ENCODE results near the gene PLA2G1B. TPM values are rescaled to one million over a fixed set of nuclear protein-coding genes. Genes with fewer than 3 reads are reported as not detected.

Gene PLA2G1B
- total and polyA plus RNA-seq, 9 of the 15 experiments (the other 6 are each of a cell fraction or from before 2014, with no cell fraction given), result 1.4 TPM; not detected in 8

DNA sequence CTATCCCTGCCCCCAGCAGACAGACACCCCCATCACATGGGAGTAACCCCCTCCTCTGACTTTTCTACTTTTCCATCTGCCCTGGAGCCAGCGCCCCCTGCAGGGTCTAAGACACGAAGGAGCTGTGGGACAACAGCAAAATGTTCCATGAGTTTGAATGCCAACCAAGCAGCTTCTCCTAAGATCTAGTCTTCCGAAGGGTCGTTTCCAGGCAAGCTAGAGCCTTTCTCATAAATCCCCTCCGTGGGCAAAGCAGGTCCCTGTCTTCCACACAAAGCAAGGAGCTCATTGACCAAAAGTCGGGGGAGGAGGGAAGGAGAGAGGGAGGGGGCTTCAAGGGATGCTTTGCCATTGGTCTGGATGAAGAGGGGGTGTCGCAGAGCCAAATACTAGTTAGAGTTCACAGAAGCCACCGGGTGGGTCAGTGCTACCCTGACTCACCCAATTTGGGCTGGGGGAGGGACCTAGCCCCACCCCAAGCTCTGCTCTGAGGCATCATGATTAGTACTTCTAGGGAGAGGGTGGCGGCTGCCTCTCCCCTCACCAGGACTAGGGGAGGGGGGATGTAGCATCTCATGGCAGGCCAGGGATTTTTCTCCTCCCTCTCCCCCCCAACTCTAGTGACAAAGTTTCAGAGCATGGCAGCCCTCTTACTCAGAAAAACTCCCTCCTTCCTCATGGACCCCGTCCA lies 39.8 kb upstream of the PLA2G1B start (continued):
- TF ChIP-seq, protein P1, sequence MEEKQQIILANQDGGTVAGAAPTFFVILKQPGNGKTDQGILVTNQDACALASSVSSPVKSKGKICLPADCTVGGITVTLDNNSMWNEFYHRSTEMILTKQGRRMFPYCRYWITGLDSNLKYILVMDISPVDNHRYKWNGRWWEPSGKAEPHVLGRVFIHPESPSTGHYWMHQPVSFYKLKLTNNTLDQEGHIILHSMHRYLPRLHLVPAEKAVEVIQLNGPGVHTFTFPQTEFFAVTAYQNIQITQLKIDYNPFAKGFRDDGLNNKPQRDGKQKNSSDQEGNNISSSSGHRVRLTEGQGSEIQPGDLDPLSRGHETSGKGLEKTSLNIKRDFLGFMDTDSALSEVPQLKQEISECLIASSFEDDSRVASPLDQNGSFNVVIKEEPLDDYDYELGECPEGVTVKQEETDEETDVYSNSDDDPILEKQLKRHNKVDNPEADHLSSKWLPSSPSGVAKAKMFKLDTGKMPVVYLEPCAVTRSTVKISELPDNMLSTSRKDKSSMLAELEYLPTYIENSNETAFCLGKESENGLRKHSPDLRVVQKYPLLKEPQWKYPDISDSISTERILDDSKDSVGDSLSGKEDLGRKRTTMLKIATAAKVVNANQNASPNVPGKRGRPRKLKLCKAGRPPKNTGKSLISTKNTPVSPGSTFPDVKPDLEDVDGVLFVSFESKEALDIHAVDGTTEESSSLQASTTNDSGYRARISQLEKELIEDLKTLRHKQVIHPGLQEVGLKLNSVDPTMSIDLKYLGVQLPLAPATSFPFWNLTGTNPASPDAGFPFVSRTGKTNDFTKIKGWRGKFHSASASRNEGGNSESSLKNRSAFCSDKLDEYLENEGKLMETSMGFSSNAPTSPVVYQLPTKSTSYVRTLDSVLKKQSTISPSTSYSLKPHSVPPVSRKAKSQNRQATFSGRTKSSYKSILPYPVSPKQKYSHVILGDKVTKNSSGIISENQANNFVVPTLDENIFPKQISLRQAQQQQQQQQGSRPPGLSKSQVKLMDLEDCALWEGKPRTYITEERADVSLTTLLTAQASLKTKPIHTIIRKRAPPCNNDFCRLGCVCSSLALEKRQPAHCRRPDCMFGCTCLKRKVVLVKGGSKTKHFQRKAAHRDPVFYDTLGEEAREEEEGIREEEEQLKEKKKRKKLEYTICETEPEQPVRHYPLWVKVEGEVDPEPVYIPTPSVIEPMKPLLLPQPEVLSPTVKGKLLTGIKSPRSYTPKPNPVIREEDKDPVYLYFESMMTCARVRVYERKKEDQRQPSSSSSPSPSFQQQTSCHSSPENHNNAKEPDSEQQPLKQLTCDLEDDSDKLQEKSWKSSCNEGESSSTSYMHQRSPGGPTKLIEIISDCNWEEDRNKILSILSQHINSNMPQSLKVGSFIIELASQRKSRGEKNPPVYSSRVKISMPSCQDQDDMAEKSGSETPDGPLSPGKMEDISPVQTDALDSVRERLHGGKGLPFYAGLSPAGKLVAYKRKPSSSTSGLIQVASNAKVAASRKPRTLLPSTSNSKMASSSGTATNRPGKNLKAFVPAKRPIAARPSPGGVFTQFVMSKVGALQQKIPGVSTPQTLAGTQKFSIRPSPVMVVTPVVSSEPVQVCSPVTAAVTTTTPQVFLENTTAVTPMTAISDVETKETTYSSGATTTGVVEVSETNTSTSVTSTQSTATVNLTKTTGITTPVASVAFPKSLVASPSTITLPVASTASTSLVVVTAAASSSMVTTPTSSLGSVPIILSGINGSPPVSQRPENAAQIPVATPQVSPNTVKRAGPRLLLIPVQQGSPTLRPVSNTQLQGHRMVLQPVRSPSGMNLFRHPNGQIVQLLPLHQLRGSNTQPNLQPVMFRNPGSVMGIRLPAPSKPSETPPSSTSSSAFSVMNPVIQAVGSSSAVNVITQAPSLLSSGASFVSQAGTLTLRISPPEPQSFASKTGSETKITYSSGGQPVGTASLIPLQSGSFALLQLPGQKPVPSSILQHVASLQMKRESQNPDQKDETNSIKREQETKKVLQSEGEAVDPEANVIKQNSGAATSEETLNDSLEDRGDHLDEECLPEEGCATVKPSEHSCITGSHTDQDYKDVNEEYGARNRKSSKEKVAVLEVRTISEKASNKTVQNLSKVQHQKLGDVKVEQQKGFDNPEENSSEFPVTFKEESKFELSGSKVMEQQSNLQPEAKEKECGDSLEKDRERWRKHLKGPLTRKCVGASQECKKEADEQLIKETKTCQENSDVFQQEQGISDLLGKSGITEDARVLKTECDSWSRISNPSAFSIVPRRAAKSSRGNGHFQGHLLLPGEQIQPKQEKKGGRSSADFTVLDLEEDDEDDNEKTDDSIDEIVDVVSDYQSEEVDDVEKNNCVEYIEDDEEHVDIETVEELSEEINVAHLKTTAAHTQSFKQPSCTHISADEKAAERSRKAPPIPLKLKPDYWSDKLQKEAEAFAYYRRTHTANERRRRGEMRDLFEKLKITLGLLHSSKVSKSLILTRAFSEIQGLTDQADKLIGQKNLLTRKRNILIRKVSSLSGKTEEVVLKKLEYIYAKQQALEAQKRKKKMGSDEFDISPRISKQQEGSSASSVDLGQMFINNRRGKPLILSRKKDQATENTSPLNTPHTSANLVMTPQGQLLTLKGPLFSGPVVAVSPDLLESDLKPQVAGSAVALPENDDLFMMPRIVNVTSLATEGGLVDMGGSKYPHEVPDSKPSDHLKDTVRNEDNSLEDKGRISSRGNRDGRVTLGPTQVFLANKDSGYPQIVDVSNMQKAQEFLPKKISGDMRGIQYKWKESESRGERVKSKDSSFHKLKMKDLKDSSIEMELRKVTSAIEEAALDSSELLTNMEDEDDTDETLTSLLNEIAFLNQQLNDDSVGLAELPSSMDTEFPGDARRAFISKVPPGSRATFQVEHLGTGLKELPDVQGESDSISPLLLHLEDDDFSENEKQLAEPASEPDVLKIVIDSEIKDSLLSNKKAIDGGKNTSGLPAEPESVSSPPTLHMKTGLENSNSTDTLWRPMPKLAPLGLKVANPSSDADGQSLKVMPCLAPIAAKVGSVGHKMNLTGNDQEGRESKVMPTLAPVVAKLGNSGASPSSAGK (IDR thresholded peaks at IDR 0.05), result peak; percentile 4; the same call in 1 of the 2 replicates
- TF ChIP-seq CHD2 (IDR thresholded peaks at IDR 0.05; ENCODE audit: low read depth, low read length), result no peak
- TF ChIP-seq SIX5 (IDR thresholded peaks at IDR 0.05; ENCODE audit: borderline replicate concordance in 1 of 2, insufficient read depth in 1 of 2, low read depth in 1 of 2, low read length in 2 of 2), result no peak
- TF ChIP-seq POLR2A (conservative IDR thresholded peaks at IDR 0.05), result no peak
- TF ChIP-seq DIDO1 (tag; IDR thresholded peaks at IDR 0.05; ENCODE audit: low read depth), result peak; percentile 47; the same call in 1 of the 2 replicates
- no peak for TF ChIP-seq TRIM24 (IDR thresholded peaks at IDR 0.05)
- no peak for TF ChIP-seq NONO (IDR thresholded peaks at IDR 0.05; ENCODE audit: low read depth in 2 of 2, low read length in 1 of 2)

Measured in K562 (cell line).